ENCODE measurements around the gene FBXO2.
"Not testable (repeated sequence)": the region's sequence is repeated elsewhere in the genome, so short reads cannot be mapped to it uniquely, and the experiment has no call there.

FBXO2 gene

DNA sequence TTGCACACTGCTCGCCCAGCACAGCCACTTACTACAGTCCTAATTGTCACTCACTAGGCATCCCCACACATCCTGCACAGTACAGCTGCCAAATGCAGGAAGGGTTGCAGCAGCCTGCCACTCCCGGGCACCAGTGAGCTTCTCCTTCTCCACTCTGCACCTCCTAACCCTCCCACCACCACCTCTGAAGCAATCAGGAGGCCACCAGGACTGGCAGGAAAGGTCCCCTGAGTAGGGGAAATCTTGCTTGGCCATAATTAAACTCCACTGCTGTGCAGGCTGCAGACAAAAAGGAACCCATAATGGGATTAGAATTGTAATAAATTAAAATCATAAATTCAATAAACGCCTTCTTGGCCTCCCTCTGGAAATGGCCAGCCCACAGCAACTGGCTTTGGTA, 31.8 kb downstream of the FBXO2 start:
- no peak for DNase-seq

DNA sequence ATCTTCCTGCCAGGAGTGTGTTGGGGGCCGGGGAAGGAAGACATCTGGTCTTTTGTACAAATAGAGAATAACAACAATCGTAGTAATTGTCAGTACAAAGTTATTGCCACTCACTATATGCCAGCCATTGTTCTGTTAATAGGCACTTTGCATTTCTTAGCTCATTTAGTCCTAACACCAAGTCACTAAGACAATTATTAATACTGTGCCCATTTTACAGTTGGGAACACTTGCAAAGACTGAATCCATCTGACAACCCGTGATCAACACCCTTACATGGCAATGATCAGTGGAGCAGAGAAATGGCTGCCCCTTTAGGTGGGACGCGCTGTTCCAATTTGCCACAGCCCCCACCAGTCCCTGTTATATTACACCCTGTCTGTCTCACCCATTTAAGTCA, 33.3 kb downstream of the FBXO2 start:
- no peak for DNase-seq

DNA sequence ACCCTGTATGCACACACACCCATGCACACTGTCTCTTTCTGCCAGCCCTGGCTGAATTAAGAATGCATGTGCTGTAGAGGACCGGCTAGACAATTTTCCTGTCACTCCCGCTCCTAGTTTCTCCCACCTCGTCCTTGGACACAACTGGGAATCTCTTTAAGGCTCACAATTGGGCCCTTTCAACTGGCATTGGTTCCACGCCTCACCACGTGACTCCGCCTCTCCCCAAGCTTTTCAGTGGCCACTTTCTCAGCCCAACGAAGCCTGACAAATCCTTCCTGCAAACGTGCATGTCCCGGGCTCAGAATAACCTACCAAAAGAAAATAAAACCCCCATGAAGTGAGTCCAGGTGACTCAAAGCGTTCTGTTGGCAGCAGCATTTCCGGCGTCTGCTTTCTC, 33.8 kb downstream of the FBXO2 start:
- DNase-seq: no peak

DNA sequence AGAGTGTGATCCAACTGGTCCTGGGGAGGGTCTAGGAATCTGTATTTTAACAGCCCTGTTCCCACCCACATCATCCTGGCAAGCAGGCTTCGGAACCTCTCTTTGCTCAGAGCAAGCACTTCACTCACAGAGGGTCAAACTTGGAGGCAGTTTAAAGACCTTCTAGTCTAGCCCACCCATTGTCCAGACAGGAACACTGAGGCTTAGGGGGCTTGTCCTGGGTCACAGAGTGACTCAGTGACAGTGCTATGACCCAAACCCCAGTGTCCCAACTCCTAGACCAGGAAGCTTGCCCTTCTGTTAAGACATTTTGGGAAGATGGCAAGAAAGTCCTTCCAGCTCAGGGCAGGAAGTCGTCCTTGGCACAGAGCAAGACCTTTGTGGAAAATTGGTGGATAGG, 36.5 kb downstream of the FBXO2 start:
- no peak for DNase-seq

DNA sequence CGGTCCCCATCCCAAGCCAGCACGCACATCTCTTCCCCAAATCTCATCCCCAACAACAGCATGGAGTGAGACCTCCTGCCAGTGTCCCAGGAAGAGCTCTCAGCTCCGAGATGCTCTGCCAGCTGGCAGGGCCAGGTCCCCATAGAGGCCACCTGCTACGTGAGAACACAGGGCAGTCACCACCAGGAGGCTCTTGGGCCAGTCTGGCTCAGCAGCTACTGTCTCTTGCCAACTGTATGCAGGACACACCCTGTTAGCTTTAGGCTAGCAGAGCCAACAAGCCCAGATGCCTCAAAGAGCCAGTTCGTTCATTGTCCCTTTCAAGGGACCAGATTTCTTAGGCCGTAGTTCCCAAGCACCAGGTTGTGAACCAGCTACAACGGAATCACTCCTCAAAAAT, 36.9 kb downstream of the FBXO2 start:
- peak; percentile 49 for DNase-seq

DNA sequence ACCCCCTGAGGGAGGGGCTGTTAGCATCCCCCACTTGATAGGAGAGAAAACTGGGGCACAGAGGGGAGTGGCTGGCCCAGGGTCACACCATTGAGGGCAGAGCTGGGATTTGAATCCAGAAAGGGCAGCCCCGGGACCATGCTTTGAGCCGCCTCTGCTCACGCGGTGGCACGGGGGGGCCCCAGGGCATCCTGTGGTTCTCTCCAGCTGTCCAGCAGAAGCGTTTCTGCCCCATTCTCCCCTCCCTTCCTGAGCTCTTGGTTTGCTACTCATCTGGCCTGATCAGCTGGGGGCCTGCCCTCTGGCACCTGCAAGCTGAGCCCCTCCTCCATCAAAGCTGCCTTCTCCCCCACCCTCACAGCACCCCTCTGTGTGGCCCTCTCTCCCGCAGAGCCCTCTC, 37.5 kb downstream of the FBXO2 start:
- DNase-seq: no peak

DNA sequence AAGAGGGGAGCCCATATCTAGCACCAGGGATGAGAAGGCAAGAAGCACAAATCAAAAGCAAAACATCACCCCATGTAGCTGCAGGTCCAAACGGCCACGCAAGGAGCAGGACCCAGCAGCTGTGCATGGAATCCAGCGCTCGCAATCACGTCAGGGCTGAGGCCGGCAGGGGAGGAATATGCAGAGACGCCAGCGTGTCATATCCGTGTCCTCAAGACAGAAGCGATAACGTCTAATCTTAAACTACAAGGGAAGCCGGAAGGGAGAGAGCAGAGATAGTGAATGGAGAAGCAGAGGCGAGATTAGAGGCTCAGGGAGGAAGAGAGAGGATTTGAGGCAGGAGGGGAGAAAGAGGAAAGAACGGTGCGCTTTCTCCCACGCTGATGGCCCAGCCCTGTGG, 39.1 kb downstream of the FBXO2 start:
- no peak for DNase-seq

DNA sequence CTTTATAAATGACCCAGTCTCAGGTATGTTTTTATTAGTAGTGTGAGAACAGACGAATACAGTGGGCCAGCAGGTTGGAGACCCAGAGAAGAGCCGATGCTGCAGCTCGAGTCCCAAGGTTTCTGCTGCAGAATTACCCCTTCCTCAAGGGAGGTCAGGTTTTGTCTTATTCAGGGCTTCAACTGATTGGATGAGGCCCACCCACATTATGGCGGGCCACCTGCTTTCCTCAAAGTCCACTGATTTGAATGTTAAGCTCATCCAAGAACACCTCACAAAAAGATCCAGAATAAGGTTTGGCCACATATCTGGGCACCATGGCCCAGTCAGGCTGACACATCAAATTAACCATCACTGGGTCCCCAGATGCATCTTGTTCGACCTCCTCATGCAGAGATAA, 40.9 kb downstream of the FBXO2 start:
- no peak for DNase-seq

DNA sequence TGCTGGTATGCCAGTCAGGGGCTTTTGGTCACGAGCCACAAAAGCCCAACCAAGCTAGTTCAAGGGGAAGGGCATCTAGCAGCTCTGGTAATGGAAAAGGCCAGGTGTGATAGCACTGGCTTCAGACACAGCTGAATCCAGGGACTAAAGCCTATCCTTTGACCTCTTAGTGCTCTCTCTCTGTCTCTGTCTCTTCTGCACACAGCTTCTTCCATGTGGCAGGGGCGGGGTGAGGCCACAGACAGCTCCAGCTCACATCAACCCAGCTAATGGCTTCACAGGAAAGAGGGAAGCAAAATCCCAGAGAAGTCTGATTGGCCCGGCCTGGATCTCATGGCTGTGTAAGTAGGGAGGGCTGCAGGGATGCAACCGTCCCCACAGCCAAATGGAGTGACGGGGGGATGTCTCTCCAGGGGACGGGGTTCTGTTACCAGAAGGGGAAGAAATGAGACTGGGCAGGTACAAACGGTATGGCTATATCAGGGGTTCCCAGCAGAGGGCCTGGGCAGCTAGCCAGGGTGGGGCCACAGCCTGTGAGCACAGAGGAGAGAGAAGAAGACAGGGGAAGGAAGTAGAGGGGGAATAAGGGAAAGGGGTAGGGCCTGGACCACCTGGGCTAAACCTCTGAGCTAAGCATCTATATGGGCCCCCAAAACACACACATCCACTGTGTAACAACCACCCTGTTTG, 42.4 kb downstream of the FBXO2 start:
- DNase-seq: no peak

DNA sequence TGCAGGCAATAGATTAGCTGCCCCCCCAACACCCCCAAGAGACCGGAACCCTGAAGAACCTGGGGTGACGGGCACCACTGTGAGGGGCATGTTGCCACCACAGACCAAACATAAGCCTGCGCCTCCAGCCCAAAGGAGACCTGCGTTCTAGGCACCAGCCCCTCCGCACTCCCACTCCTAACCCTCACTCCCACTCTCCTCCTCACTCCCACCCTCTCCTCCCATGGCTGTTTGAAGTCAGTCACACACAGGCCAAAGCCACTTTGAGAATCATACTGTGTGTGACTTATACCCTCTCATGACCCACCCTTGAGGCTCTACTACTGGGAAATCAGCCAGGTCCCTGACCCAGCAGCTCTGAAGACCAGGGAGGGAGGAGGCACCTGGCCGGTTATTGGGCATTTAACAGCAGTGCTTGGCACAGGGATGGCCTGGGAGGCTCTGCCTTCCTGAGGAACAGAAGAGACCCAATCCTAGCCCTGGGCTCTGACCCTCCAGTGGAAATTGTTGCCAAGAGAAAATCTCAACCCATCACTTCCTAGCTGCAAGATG, 43.5 kb downstream of the FBXO2 start:
- DNase-seq: no peak

DNA sequence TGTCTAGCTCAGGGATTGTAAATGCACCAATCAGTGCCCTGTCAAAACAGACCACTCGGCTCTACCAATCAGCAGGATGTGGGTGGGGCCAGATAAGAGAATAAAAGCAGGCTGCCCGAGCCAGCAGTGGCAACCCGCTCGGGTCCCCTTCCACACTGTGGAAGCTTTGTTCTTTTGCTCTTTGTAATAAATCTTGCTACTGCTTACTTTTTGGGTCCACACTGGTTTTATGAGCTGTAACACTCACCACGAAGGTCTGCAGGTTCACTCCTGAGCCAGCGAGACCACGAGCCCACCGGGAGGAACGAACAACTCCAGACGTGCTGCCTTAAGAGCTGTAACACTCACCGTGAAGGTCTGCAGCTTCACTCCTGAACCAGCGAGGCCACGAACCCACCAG, 44.9 kb downstream of the FBXO2 start:
- not testable (repeated sequence) for DNase-seq

DNA sequence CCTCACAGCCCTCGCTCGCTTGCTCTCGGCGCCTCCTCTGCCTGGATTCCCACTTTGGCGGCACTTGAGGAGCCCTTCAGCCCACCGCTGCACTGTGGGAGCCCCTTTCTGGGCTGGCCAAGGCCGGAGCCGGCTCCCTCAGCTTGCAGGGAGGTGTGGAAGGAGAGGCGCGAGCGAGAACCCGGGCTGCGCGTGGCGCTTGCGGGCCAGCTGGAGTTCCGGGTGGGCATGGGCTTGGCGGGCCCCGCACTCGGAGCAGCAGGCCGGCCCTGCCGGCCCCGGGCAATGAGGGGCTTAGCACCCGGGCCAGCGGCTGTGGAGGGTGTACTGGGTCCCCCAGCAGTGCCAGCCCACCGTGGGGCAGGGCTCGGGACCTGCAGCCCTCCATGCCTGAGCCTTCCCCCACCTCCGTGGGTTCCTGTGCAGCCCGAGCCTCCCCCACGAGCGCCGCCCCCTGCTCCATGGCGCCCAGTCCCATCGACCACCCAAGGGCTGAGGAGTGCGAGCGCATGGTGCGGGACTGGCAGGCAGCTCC, 45.6 kb downstream of the FBXO2 start:
- DNase-seq: not testable (repeated sequence)

DNA sequence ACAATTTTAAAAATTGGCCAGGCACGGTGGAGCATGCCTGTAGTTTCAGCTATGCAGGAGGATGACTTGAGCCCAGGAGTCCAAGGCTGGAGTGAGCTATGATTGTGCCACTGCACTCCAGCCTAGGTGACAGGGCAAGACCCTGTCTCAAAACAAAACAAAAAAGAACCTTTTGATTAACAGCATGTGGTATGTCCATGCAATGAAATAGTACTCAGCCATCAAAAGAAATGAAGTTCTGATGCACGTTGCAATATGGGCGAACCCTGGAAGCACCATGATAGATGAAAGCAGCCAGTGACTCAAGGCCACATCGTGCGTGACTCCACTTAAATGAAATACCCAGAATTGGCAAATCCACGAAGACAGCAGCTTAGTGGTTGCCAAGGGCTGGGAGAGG, 47.5 kb downstream of the FBXO2 start:
- no peak for DNase-seq

DNA sequence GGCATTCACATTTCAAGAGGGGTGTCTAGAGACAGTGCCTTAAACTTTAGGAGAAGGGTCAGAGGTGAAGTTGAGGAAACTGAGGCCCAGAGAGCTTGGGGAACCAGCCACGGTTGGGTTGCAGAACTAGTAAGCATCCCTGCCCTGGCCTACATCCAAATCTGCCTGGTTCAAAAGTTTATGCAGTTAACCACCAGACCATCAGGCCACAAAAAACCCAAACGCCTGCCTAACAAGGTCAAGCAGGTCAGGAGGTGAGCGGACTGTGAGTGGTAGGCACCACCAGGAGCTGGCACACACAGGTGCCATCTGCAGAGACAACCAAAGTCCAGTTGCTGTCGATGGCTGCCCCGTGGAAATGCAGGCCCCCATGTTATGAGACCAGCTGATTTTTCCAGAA, 51.2 kb downstream of the FBXO2 start:
- no peak for DNase-seq

DNA sequence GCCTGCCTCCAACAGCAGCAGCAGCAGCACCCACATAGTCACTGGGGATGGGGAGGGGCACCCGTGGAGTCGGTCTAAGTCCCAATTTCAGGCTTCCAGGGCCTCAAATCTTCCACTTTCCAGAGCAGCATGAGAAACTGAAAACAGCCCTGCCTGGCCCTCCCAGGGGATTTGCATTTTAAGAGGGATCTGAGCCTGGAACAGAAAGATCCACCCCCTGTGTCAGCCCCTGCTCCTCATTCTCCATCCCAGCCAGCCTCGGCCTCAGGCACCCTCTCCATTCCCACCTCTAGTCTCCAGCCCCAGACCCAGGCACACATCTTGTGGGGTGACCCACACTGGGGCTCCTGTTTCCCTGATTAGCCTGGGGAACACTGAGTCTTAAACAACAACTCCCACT, 51.8 kb downstream of the FBXO2 start:
- DNase-seq: no peak

DNA sequence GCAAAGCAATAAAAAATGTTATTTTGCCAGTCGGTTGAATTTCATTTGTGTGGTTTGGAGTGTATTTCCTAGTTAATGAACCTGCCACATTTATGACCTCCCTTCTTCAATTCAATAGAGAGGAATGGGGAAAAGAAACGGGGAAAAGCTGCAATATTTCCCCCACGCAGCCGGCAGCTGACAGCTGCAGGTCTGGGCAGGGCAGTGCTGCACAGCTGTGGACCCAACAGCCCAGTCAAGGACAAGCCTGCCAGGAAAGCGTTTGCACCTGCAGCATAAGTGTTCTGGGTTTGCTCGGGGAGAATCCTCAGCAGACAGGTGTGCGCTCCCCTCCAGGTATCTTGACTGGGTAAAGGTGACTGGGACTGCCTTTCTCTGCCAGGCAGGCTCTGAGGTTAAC, 53.4 kb downstream of the FBXO2 start:
- DNase-seq: no peak

DNA sequence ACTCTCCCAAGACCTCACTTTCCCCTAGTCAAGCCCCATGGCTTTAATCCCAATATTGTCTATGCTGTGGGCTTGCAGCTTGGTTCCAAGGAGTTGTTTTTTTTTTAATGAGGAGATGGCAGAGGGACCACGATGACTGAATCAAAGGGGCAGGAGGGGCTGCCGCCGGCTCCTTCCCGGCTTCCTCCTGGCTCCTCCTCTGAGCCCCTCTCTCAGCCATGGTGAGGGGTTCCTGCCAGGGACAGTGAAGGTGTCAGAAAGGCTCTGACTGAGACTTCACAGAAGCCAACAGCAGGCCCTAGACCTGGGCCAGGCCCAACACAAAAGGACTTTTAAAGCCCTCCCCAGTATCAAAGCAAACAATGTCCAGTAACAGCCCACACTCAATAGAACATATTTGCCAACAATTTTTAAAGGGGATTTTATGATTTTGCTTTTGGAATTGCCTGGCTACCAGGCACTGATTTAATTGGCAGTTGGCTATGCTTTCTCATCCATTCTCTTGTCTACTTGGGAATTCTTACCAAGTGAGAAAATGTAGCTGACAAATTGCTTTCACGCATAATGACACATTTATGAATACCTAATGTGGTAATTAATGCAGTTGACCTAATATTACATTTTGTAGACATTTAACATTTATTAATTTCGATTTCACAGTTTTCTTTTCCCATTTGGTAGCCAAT, 54.2 kb downstream of the FBXO2 start:
- no peak for DNase-seq

DNA sequence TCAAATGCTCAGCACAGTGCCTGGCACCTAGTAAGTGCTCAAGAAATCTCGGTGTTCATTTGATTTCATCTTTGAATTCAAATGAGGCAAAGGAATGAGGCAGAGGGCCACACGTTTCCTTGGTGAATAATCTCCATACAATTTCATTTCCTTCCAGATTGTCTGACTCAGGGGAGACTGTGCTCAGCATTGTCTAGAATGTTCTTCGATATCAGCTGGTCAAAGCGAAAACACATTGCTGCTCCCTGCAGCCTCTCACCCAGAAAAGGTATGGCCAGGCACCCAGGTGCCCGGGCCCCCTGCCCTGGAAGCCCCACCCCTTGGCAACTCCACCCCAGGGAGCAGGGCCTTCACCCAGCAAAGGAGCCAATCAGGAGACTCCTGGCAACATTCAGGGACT, 55.8 kb downstream of the FBXO2 start:
- DNase-seq: no peak

All from NCI-H146 (cell line).